GM12873 (cell line): Measurements from ENCODE around the gene MPV17L2.

Experiments used
- TF ChIP-seq, protein P1 (sequence below): IDR thresholded peaks from 2 replicates; pipeline ENCODE4 v1.5.1; 2012; ENCODE audit warnings: low read depth, mild to moderate bottlenecking, moderate library complexity, low read length, control low read depth; ENCODE audit not compliant: insufficient read depth; ENCODE audit errors: missing control alignments

Gene MPV17L2

DNA sequence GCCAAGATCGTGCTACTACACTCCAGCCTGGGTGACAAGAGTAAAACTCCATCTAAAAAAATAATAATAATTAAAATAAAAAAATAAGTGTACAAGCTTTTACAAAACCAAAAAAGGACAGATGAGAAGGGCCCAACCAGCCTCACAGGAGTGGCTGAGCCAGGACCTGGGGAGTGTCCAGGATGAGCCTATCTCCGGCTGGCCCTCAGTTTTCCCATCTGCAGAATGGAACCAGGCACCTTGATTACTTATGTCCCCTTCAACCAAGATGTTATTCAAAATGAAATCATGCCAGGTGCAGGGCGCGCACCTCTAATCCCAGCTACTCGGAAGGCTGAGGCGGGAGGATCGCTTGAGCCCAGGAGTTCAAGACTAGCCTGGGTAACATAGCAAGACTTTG is 28.9 kb upstream of the MPV17L2 start:
- TF ChIP-seq, protein P1, sequence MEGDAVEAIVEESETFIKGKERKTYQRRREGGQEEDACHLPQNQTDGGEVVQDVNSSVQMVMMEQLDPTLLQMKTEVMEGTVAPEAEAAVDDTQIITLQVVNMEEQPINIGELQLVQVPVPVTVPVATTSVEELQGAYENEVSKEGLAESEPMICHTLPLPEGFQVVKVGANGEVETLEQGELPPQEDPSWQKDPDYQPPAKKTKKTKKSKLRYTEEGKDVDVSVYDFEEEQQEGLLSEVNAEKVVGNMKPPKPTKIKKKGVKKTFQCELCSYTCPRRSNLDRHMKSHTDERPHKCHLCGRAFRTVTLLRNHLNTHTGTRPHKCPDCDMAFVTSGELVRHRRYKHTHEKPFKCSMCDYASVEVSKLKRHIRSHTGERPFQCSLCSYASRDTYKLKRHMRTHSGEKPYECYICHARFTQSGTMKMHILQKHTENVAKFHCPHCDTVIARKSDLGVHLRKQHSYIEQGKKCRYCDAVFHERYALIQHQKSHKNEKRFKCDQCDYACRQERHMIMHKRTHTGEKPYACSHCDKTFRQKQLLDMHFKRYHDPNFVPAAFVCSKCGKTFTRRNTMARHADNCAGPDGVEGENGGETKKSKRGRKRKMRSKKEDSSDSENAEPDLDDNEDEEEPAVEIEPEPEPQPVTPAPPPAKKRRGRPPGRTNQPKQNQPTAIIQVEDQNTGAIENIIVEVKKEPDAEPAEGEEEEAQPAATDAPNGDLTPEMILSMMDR, result no peak

GRCh38 chr19:18165794-18166544 is 27.0 kb upstream of the MPV17L2 start:
- TF ChIP-seq, protein P1, result no peak

- TF ChIP-seq, protein P1, result no peak
Measured at GRCh38 chr19:18167011-18167410, 26.0 kb upstream of the MPV17L2 start.

DNA sequence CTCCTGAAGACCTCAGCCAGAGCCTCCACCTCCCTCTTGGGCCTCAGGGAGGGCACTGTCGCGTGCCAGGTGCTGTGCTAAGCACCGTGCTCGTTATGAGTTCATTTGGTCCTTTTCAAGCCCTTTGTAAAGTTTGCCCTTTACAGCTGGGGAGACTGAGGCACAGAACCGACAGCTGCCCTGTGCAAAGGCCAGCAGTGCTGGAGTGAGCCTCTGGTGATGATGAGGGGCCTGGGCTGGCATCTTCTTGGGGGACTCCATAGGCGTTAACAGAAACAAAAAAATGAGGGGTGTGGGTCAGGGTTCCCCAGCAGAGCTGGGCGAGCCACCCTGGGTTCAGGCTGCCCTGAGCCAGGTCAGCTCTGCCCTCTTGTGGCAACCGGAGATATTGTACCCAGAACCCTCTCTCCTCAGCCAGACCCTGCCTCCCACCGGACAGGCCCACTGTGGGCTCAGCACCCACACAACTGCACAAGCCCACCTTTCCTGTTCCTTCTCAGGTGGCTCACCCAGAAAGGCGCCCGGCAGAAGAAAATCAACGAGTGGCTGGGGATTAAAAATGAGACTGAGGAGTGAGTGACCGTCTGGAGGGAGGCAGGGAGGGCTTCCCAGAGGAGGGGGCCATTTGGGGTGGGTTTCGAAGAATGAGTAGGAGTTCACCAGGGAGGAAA is 24.9 kb upstream of the MPV17L2 start:
- TF ChIP-seq, protein P1, result peak; percentile 95

DNA sequence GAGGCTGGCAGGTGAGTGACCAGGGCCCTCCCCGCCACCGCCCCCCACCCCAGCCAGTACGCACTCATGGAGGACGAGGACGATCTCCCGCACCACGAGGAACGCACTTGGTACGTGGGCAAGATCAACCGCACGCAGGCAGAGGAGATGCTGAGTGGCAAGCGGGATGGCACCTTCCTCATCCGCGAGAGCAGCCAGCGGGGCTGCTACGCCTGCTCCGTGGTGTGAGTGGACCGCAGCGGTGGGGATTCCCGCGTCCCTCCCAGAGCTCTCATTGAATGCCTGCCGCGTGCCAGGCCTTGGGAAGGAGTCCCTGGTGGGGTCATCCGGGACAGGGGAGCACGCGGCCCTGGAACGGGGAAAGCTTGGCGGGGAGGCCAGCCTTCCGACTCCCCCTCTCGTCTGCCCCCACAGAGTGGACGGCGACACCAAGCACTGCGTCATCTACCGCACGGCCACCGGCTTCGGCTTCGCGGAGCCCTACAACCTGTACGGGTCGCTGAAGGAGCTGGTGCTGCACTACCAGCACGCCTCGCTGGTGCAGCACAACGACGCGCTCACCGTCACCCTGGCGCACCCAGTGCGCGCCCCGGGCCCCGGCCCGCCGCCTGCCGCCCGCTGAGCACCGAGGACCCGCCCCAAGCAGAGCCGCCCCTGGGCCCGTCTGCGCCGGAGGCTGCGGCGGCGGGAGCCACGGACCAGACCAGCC is 24.2 kb upstream of the MPV17L2 start:
- TF ChIP-seq, protein P1, result no peak

DNA sequence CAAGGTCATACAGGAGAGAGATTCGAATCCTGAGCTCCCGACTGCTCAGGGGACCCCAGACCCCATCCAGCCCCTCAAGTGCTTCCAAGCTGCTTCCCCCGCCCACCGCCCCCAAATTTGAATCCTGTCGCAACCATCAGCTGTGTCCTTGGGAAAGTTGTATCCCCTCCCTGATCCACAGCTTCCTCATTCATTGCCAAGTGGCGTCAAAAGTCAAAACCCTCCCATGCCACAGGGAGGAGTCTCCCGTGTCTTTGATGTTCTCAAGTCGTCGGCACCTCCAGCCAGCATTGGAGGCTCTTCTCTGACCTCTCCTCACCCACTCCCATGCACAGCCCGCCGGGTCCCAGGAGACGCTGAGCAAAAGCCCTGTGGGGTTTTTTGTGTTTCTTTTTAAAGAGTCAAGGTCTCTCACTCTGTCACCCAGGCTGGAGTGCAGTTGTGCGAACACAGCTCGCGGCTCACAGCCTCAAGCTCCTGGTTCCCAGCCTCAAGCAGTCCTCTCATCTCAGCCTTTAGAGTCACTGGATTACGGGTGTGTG is 22.2 kb upstream of the MPV17L2 start:
- TF ChIP-seq, protein P1, result no peak

DNA sequence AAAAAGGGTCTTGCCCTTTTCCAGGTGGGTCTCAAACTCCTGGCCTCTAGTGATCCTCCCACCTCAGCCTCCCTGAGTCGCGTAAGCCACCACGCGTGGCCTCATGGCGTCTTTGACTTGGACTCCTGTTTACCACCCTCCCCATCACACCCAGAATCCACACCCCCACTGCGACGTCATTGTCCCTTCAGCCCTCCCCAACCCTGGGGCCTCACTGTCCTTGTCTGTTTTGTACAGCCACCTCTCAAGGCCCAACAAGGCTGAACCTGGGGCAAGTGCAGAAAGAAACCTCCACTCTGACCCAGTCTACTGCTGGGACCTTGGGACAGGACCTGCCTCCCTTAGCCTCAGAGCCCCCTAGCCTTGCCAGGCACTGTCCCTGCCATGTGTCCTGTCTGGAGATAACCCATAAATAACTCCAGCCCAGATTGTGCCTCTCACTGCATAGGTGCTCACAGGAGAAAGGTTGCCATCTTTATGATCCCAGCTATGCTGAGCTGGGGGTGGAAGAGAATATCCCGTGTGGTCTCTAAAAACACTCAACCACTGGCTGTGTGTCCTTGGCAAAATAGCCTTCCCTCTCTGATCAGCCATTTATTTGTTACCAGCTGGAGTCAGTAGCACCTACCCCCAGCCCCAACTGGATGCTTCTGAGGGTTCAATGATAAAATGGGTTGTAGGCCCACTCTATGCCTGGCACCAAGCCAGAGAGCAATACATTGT is 21.3 kb upstream of the MPV17L2 start:
- TF ChIP-seq, protein P1, result no peak
